Measurements from ENCODE around the gene SERTAD2.

Gene SERTAD2

DNA sequence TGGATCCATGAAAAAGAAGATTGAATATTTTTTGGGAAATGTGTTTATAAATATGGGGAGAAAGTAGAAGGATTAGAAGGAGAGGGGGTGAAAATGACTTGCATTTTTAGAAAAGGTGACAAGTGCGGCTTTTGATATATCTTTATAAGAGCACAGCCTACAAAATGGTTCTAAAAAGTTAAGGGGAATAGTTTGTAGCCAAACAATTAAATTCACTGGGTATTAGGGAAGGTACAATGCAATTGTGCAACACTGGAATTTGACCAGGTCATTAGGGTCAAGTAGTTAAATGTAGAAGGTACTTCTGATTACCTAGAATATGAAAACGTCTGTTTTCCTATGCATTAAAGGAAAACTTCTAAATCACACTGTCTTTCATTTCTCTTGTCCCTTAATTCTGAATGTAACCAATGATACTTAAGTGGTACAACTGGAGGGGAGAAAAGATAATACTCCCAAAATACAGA lies 44.5 kb upstream of the SERTAD2 start:
- TF ChIP-seq POLR2AphosphoS5 (IDR thresholded peaks at IDR 0.05; ENCODE audit: low read depth, low read length) (no peak), SIN3A (IDR thresholded peaks at IDR 0.05; ENCODE audit: borderline replicate concordance, insufficient read depth, low read length) (no peak)

- TF ChIP-seq, protein P1, sequence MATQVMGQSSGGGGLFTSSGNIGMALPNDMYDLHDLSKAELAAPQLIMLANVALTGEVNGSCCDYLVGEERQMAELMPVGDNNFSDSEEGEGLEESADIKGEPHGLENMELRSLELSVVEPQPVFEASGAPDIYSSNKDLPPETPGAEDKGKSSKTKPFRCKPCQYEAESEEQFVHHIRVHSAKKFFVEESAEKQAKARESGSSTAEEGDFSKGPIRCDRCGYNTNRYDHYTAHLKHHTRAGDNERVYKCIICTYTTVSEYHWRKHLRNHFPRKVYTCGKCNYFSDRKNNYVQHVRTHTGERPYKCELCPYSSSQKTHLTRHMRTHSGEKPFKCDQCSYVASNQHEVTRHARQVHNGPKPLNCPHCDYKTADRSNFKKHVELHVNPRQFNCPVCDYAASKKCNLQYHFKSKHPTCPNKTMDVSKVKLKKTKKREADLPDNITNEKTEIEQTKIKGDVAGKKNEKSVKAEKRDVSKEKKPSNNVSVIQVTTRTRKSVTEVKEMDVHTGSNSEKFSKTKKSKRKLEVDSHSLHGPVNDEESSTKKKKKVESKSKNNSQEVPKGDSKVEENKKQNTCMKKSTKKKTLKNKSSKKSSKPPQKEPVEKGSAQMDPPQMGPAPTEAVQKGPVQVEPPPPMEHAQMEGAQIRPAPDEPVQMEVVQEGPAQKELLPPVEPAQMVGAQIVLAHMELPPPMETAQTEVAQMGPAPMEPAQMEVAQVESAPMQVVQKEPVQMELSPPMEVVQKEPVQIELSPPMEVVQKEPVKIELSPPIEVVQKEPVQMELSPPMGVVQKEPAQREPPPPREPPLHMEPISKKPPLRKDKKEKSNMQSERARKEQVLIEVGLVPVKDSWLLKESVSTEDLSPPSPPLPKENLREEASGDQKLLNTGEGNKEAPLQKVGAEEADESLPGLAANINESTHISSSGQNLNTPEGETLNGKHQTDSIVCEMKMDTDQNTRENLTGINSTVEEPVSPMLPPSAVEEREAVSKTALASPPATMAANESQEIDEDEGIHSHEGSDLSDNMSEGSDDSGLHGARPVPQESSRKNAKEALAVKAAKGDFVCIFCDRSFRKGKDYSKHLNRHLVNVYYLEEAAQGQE (IDR thresholded peaks at IDR 0.05; ENCODE audit: insufficient read depth in 1 of 2, low read depth in 2 of 2, low read length in 2 of 2), result no peak
- TF ChIP-seq POLR2AphosphoS5 (IDR thresholded peaks at IDR 0.05; ENCODE audit: low read depth, low read length), result no peak
- no peak for TF ChIP-seq SIN3A (IDR thresholded peaks at IDR 0.05; ENCODE audit: borderline replicate concordance, insufficient read depth, low read length)
- TF ChIP-seq TAF1 (IDR thresholded peaks at IDR 0.05; ENCODE audit: borderline replicate concordance, insufficient read depth, low read length), result no peak
- no peak for TF ChIP-seq FOXP2 (optimal IDR thresholded peaks at IDR 0.05; ENCODE audit: borderline replicate concordance, extremely low read depth, extremely low read length, insufficient read depth)
Measured at GRCh38 chr2:64697297-64698176, 43.8 kb upstream of the SERTAD2 start.

DNA sequence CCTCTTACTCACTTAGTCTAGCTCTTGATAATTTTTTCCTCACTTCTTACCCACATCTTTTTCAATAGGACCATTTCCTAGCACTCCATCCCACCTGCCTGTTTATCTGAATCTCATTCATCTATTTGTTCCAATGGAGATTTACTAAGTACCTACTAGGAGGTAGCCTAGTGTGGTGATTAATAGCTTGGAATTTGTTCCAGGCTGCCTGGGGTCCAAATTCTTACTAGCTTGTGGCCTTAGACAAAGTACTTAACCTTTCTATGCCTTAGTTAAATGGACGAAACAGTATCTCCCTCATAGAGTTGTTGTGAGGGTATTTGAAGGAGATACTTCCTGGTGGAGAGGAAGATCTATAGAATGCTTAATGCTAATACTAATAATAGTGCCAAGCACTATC lies 42.9 kb upstream of the SERTAD2 start:
- no peak for TF ChIP-seq POLR2AphosphoS5 (IDR thresholded peaks at IDR 0.05; ENCODE audit: low read depth, low read length)
- TF ChIP-seq, protein P1 (IDR thresholded peaks at IDR 0.05; ENCODE audit: insufficient read depth in 1 of 2, low read depth in 2 of 2, low read length in 2 of 2), result no peak
- TF ChIP-seq FOXP2 (optimal IDR thresholded peaks at IDR 0.05; ENCODE audit: borderline replicate concordance, extremely low read depth, extremely low read length, insufficient read depth), result no peak
- TF ChIP-seq TAF1 (IDR thresholded peaks at IDR 0.05; ENCODE audit: borderline replicate concordance, insufficient read depth, low read length), result no peak
- TF ChIP-seq SIN3A (IDR thresholded peaks at IDR 0.05; ENCODE audit: borderline replicate concordance, insufficient read depth, low read length), result no peak

DNA sequence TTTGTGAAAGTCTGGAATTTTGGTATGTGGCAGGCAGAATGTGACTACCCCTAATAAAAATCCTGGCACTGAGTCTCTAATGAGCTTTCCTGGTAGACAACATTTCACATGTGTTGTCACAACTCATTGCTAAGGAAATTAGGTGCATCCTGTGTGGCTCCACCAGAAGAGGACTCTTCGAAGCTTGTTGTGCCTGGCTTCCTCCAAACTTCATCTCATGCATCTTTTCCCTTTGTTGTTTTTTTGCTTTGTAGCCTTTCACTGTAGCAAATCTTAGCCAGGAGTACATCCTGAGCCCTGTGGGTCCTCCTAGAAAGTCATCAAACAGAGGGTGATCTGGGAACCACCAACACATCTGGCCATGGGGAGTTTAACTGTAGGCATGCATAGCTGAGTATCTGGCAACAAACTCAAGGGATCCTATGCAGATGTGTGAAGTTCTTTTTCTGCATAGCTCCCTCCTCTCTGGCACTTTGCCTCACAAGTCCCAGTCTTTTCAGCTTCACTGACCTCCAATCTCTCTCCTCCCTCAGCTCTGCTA lies 42.1 kb upstream of the SERTAD2 start:
- TF ChIP-seq FOXP2 (optimal IDR thresholded peaks at IDR 0.05; ENCODE audit: borderline replicate concordance, extremely low read depth, extremely low read length, insufficient read depth) (no peak), POLR2AphosphoS5 (IDR thresholded peaks at IDR 0.05; ENCODE audit: low read depth, low read length) (no peak), TAF1 (IDR thresholded peaks at IDR 0.05; ENCODE audit: borderline replicate concordance, insufficient read depth, low read length) (no peak), SIN3A (IDR thresholded peaks at IDR 0.05; ENCODE audit: borderline replicate concordance, insufficient read depth, low read length) (no peak)
- TF ChIP-seq, protein P1 (IDR thresholded peaks at IDR 0.05; ENCODE audit: insufficient read depth in 1 of 2, low read depth in 2 of 2, low read length in 2 of 2), result no peak

GRCh38 chr2:64692401-64692800 lies 38.7 kb upstream of the SERTAD2 start:
- no peak for TF ChIP-seq FOXP2 (optimal IDR thresholded peaks at IDR 0.05; ENCODE audit: borderline replicate concordance, extremely low read depth, extremely low read length, insufficient read depth)
- no peak for TF ChIP-seq POLR2AphosphoS5 (IDR thresholded peaks at IDR 0.05; ENCODE audit: low read depth, low read length)
- TF ChIP-seq, protein P1 (IDR thresholded peaks at IDR 0.05; ENCODE audit: insufficient read depth in 1 of 2, low read depth in 2 of 2, low read length in 2 of 2), result no peak
- no peak for TF ChIP-seq SIN3A (IDR thresholded peaks at IDR 0.05; ENCODE audit: borderline replicate concordance, insufficient read depth, low read length)
- TF ChIP-seq TAF1 (IDR thresholded peaks at IDR 0.05; ENCODE audit: borderline replicate concordance, insufficient read depth, low read length), result no peak

Measured in PFSK-1 (cell line).